ENCODE data around the gene RFX2.
"Not testable (repeated sequence)": the region's sequence is repeated elsewhere in the genome, so short reads cannot be mapped to it uniquely, and the experiment has no call there.

Gene RFX2

DNA sequence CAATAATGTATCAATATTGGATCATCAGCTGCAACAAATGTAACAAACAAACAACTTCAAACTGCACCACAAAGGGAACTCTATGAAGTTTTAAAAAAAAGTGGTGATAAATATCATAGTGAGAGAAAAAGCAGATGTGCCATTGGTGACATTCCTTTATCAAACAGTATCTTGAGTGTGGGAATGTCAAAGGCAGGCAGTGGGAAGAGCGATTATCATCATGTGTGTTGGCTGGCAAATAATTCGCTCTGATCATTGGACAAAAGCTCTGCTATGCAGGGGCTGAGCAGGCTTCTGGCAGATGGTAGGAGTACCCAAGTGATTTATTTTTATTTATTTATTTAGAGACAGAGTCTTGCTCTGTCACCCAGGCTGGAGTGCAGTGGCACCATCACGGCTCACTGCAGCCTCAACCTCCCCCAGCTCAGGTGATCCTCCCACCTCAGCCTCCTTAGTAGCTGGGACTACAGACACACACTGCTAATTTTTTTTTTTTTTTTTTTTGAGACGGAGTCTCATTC is 76.5 kb downstream of the RFX2 start:
- DNase-seq: no peak

DNA sequence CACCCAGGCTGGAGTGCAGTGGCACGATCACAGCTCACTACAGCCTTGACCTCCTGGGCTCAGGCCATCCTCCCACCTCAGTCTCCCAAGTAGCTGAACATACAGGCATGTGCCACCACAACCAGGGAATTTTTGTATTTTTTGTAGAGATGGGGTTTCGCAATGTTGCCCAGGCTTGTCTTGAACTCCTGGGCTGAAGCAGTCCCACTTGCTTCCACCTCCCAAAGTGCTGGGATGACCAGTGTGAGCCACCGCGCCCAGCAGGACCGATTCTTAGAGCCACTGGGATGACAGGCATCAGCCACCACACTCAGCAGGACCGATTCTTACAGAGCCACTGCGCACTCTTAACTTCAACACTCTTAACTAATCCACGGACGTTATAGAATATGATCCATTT is 77.5 kb downstream of the RFX2 start:
- no peak for DNase-seq

- DNase-seq: no peak
Measured at GRCh38 chr19:6032381-6032780, 77.9 kb downstream of the RFX2 start.

- no peak for DNase-seq
Measured at GRCh38 chr19:6030214-6030507, 80.1 kb downstream of the RFX2 start.

DNA sequence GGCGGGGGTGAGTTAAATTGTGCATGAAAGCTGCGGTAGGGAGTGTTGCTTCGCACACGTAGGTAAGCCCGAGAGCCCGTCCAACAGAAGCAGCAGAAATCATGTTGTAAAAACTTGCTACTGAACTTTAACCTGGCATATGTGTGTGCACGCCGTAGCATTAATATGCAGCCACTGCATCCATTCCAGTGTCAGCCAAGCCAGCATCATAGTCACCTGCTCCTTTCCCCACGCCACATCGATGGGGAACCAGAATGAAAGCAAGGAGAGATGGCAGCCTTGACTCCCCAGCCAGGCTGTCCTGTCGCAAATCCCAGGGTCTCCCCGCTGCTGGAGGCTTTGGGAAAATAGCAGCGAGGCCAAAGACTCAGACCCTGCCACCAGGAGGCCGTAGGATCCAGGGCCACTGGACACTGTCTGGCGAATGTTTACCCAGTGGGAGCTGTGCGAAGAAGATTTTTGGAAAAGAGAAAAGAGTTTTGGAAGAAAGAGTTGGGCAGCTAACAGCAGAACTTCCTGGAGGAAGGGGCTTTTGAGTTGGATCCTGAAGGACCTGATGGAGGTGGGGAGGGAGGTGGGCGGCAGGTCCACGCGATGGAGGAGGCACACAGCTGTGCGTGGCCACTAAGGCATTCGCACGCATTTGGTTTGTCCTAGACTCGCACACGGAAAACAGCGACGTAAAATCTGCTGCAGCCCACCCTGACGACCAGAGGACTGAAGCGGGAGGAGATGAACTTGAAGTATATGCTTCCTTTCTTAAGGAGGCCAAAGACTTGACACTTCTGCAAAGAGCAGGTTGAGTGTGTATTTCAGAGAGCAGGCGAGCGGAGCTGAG is 83.7 kb downstream of the RFX2 start:
- no peak for DNase-seq

DNA sequence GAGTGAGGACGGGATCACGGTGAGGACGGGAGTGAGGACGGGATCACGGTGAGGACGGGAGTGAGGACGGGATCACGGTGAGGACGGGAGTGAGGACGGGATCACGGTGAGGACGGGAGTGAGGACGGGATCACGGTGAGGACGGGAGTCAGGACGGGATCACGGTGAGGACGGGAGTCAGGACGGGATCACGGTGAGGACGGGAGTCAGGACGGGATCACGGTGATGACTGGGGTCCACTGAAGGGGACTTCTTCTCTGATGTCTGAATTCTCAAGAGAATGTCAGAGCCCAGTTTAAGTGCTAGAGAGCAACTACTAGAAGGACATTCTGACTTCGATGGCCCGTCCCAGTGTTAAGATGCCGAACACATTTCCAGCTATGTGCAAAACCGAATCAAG is 85.5 kb downstream of the RFX2 start:
- DNase-seq: not testable (repeated sequence)

- DNase-seq: no peak
Measured at GRCh38 chr19:6023936-6024335, 86.4 kb downstream of the RFX2 start.

DNA sequence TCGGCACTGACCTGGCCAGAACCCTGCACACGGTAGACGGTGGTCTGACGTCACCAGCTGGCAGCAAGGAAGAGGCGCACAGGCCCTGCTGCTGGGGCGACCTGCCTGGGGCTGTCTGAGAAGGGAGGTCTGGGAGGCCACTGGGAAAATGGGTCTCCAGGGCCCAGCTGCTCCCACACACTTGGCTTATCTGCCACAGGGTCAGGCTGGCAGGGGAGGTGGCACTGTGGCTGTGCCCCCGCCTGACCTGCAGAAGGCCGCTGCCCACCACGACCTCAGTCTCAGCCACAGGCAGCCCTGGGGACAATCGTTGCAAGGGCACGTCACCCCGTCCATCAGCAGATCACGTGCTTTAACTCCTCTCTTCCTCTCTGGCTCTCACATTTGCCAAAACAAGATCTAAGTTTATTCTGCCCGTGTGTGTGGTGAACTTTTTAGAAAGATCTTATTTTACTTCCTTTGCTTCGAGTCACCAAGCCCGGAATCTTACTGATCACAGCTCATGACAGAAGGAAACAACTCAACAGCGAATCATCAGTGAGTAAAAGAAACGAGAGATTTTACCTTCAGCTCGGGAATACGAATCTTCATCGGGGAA is 87.1 kb downstream of the RFX2 start:
- DNase-seq: no peak

- no peak for DNase-seq
Measured at GRCh38 chr19:6022570-6023064, 87.7 kb downstream of the RFX2 start.

DNA sequence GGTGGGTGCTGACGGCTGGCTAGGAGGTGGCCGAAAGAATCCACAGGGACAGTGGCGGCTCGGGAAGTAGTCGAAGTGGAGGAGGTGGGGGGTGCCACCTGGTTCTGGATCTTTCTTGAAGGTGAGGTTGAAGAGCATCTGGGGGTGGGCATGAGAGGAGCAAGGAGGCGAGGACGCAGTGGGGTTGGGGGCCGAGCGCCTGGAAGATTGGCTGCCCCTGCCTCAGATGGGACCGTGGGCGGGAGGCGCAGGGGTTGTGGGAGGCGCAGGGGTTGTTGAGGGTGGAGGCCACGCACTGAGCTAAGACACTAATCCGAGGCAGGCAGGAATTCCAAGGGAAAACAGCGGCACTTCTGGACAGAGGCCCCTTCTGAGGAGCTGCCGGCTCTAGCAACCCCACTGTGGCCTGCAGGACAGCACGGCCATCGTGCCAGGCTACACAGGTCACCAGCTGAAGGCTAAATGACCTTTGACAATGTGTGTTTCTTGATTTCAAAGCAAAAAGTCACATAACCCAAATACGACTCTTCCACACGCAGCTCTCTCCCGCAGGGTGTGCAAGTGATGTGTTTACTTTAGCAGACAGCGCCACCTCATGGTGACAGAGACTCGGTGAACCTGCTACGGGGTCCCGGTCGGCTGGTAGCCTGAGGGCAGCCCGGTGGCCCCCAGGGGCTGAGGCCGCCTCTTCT is 88.3 kb downstream of the RFX2 start:
- DNase-seq: peak; percentile 74

- peak; percentile 61 for DNase-seq
Measured at GRCh38 chr19:6020972-6021805, 89.1 kb downstream of the RFX2 start.

DNA sequence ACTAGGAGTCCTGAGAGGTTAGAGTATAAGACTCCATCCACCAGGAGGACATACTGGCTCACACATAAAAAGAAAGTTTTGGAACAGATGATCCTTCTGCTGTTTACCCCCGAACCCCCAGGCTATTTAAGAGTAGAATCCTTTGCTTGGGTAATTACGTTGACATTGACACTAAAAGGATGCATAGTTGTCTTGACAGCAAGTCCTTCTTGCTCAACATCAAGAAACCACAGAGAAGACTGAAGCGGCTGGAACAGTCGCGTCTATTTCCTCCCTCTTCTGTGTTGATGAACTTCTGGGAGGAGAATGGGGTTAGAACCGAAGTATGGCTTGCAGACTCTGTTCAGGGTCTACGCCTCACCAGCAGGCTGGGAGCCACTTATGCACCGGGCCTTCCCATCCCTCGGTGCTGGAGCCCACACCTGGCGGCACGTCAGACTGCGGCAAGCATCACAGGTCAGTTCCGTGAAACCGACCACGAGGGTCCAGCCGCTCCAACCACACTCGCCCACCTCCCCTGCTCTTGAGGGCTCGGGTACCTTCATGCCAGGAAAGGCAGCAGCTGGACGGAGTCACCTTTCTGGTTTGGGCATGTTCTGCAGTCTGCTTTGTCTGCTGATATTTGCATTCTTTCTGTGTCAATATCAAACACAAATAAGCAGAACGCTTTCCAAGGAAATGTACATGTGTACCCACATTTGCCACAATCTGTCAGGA is 90.0 kb downstream of the RFX2 start:
- peak; percentile 83 for DNase-seq

DNA sequence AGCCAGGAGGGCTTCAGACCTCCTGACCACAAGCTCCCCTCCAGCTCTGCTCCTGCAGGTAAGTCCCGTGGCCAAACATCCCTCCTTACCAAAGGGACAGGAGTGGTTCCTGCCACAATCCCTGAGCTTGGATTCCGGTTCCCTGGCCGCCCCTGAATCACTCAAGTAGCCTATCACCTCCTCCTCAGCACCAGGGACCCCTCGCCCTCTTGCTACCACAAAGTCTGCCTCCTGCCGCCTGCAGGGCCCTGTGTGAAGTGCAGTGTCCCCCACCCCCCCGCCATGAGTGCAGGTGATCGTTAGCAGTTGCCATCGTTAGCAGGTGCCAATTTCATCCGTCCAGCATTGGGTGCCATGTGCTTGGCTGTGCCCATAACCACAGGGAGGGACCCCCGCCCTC is 91.5 kb downstream of the RFX2 start:
- DNase-seq: no peak

- no peak for DNase-seq
Measured at GRCh38 chr19:6017576-6017975, 92.7 kb downstream of the RFX2 start.

DNA sequence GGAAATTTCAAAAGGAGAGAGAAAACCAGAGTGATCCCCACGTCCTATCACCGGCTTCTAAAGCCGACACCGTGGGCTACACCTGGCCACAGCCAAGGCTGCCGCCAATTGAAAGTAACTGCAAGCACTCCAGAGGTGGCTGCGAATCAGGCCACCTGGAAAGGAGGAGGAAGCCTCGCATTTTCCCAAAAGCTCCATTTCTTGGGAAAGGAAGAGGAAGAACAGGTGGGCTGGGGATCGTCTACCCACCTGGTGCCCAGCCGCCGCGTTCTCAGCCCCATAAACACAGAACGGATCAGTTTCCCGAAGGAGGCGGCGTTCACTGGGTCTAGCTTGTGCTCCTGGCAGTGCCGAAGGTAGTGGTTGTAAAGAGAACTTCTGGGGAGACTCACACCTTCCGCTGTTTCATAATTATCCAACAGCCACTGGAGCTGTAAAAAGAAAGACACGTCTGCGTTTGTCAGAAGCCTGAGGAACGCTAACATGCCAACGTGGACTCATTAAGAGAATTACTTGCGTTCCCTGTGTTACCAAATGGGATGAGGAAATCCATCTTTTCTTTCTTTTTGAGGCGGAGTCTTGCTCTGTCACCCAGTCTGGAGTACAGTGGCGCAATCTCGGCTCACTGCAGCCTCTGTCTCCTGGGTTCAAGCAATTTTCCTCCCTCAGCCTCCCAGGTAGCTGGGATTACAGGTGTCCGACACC is 94.3 kb downstream of the RFX2 start:
- no peak for DNase-seq

GRCh38 chr19:6014551-6015135 is 95.7 kb downstream of the RFX2 start:
- DNase-seq: no peak

DNA sequence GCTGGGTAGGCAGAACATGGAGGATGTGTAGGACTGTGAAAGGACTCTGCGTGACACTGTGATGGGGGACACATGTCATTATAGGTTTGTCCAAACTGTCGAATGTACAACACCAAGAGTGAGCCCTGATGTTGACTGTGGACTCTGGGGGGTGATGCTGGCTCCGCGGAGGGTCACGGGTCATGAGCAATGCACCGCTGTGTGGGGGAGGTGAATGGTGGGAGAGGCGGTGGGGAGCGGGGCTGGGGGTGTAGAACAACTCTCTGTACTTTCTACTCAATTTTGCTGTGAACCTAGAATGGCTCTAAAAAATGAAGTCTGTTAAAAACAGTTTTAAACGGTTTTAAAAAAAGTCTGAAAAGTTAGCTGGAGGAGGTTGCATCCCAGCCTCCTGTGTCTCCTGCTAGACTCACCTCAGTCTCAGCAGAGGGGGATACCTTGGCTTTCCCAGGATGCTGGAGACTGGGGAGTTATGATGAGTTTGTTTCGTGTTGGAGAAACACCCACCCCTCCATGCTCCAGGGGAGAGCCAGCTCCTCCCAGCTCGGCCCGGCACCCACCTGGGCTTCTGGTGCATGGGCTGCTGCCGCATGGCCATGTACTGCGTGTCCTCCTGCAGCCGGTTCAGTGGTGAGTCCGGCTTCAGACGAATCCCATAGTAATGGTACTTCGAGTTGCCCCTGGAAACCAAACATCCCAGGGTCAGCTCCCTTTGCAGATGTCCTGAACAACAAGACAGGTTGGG is 97.7 kb downstream of the RFX2 start:
- DNase-seq: no peak

- no peak for DNase-seq
Measured at GRCh38 chr19:6011794-6012193, 98.5 kb downstream of the RFX2 start.

- no peak for DNase-seq
Measured at GRCh38 chr19:6011206-6011605, 99.1 kb downstream of the RFX2 start.

GRCh38 chr19:6010107-6010506 is 100.2 kb downstream of the RFX2 start:
- no peak for DNase-seq
